K562 (cell line): ENCODE results near the gene SAMD14. TPM values are rescaled to one million over a fixed set of nuclear protein-coding genes. Genes with fewer than 3 reads are reported as not detected.

Source experiments
- ATAC-seq: fragments of 200-7000 bp; cut with Tn5 transposase; 3 replicates; pipeline ENCODE4 v1.9.1; 2020; ENCODE audit warnings: moderate library complexity
- BruUV-seq: library from RNA; stranded (reverse); fragments of 400-500 nt; replicated peaks from 2 replicates; lab custom pipeline; 2021; lab: Mats Ljungman, UMichigan
- CTCF ChIA-PET: fragments of 300-600 bp; formaldehyde crosslinking; extraction: SDS; loops from one replicate; lab custom pipeline; 2021; ENCODE audit warnings: low intra/inter-chr PET ratio; lab: Yijun Ruan, JAX
- POLR2A ChIA-PET: fragments of 300-600, 350-650 bp; sonication (Branson Sonifier 250); formaldehyde crosslinking; extraction: SDS; loops from one replicate; lab custom pipeline; 2021; ENCODE audit warnings: antibody characterized with exemption, inconsistent platforms; lab: Yijun Ruan, JAX
- DNase-seq, 4 experiments: peaks; one replicate each; pipeline versions ENCODE4 v3.0.0 to v3.0.0-alpha.2; 2011 to 2018; ENCODE audit warnings: low spot score in 3 of 4, mixed read lengths in 3 of 4; ENCODE audit errors: extremely low read depth in 1 of 4
- FAIRE-seq: peaks from 2 replicates; lab custom pipeline; 2011; peaks lifted over from hg19 to GRCh38; lab: Jason Lieb, UNC
- H2AFZ ChIP-seq: 2 replicates; pipeline ENCODE4 v1.6.0; 2011; ENCODE audit warnings: low read depth, low read length, control low read depth, inconsistent platforms
- H3K27ac ChIP-seq: fragments of 200-600 bp; 3 replicates; pipeline ENCODE4 v1.8.0; 2011; ENCODE audit warnings: low read depth, mild to moderate bottlenecking, control low read depth, inconsistent platforms, low read length, moderate library complexity, mixed read lengths; ENCODE audit errors: extremely low read depth
- H3K27me3 ChIP-seq, 2 experiments: fragments of 300-600 bp in 1 of 2; 2 replicates in 1 of 2; 3 replicates in 1 of 2; pipeline versions ENCODE4 v1.6.0 to v1.8.0; 2011; ENCODE audit warnings: inconsistent platforms in 2 of 2, low read length in 2 of 2, mild to moderate bottlenecking in 1 of 2, mixed read lengths in 1 of 2, moderate library complexity in 1 of 2; ENCODE audit not compliant: control insufficient read depth in 2 of 2, insufficient read depth in 2 of 2
- H3K36me3 ChIP-seq: fragments of 300-600 bp; 3 replicates; pipeline ENCODE4 v1.8.0; 2011; ENCODE audit warnings: mild to moderate bottlenecking, low read length, inconsistent platforms; ENCODE audit not compliant: control insufficient read depth, insufficient read depth
- H3K4me1 ChIP-seq, 2 experiments: fragments of 200-600 bp in 1 of 2; replicated peaks in 1 of 2; 2 replicates in 1 of 2; 3 replicates in 1 of 2; pipeline versions ENCODE4 v1.5.1 to v1.8.0; 2011; ENCODE audit warnings: inconsistent platforms in 2 of 2, low read length in 2 of 2, mild to moderate bottlenecking in 1 of 2, mixed read lengths in 1 of 2, moderate library complexity in 1 of 2; ENCODE audit not compliant: control insufficient read depth in 2 of 2, insufficient read depth in 2 of 2
- H3K4me2 ChIP-seq: 2 replicates; pipeline ENCODE4 v1.6.1; 2011; ENCODE audit warnings: low read length, control low read depth, inconsistent platforms, mixed read lengths; ENCODE audit not compliant: insufficient read depth
- H3K4me3 ChIP-seq: fragments of 200-600 bp; sonication (generic), shearing (Covaris generic); 2 replicates; pipeline ENCODE4 v1.5.1; 2016; ENCODE audit warnings: control low read depth, inconsistent platforms
- H3K79me2 ChIP-seq: fragments of 200-600 bp; 3 replicates; pipeline ENCODE4 v1.8.0; 2011; ENCODE audit warnings: low read length, inconsistent platforms; ENCODE audit not compliant: control insufficient read depth, insufficient read depth
- H3K9ac ChIP-seq, 2 experiments: 2 replicates each; pipeline versions ENCODE4 v1.6.0 to v1.6.1; 2011; ENCODE audit warnings: low read depth in 2 of 2, low read length in 2 of 2, control low read depth in 1 of 2, inconsistent platforms in 1 of 2, mild to moderate bottlenecking in 1 of 2, mixed read lengths in 1 of 2; ENCODE audit not compliant: insufficient read depth in 1 of 2
- H3K9me1 ChIP-seq: one replicate; pipeline ENCODE4 v1.6.0; 2011; ENCODE audit warnings: inconsistent platforms, mild to moderate bottlenecking, low read length, moderate library complexity; ENCODE audit not compliant: control insufficient read depth, insufficient read depth
- H3K9me3 ChIP-seq: replicated peaks from 2 replicates; pipeline ENCODE4 v1.5.1; 2011; ENCODE audit warnings: low read depth, low read length, inconsistent platforms; ENCODE audit not compliant: control insufficient read depth, insufficient read depth
- H4K20me1 ChIP-seq: replicated peaks from 2 replicates; pipeline ENCODE4 v1.6.1; 2011; ENCODE audit warnings: low read length, inconsistent platforms, mixed read lengths; ENCODE audit not compliant: control insufficient read depth, insufficient read depth
- ETS2 ChIP-seq: IDR thresholded peaks from 2 replicates; pipeline ENCODE4 v1.6.1; 2016; ENCODE audit warnings: borderline replicate concordance, missing genetic modification characterization, mild to moderate bottlenecking, moderate library complexity, missing compliant biosample characterization; ENCODE audit not compliant: poor library complexity, severe bottlenecking
- GATAD2A ChIP-seq: fragments of 450-650 bp; IDR thresholded peaks from 2 replicates; pipeline ENCODE4 v1.6.1; 2017
- ZNF512 ChIP-seq: IDR thresholded peaks from 2 replicates; pipeline ENCODE4 v1.6.1; 2016; ENCODE audit warnings: missing genetic modification characterization, missing compliant biosample characterization
- WGBS: fragments of 100-300 bp; shearing (Covaris generic); methylation state at CpG from one replicate; pipeline ENCODE4 v1.1.6; 2016; ENCODE audit warnings: low coverage, mixed read lengths; ENCODE audit not compliant: insufficient coverage; ENCODE audit errors: missing lambda C conversion rate; 5-methylcytosine and 5-hydroxymethylcytosine counted together
- in situ Hi-C: fragments of 300-500 bp; cut with MboI; formaldehyde crosslinking; loops from 4 replicates; pipeline ENCODE4 v1.15.0; 2018; ENCODE audit warnings: inconsistent platforms, mixed read lengths
- intact Hi-C: fragments of 100-400 bp; cut with micrococcal nuclease; formaldehyde crosslinking; loops from 2 replicates; pipeline ENCODE4 v1.14.2; 2022
- polyA plus RNA-seq, 8 experiments: library from polyadenylated mRNA; depleted of rRNA in 4 of 8; stranded (reverse) in 5 of 8; unstranded in 3 of 8; fragments of >200 nt; fragmentation: Nextera tagmentation in 2 of 8; fragmentation: Illumina TruSeq in 1 of 8; extraction: Ambion mirVana in 2 of 8; extraction: Trizol in 1 of 8; gene quantifications; 2 replicates each; pipeline versions ENCODE4 v1.2.1 to v1.2.3, GENCODE V29; 2011 to 2014; ENCODE audit warnings: inconsistent platforms in 1 of 8, missing spikeins in 1 of 8
- total RNA-seq, 7 experiments: library from RNA; depleted of rRNA in 6 of 7; stranded (reverse); fragments of >200 nt in 6 of 7; fragmentation: Illumina TruSeq in 2 of 7; extraction: Trizol in 2 of 7; gene quantifications; 2 replicates each; pipeline versions ENCODE4 v1.2.1 to v1.2.3, GENCODE V29; 2011 to 2021; ENCODE audit warnings: low replicate concordance in 1 of 7

Gene SAMD14
- total and polyA plus RNA-seq, 9 of the 15 experiments (the other 6 are each of a cell fraction or from before 2014, with no cell fraction given): 0.04 to 0.07 TPM; not detected in 7

GRCh38 chr17:50162466-50163254 lies 32.7 kb upstream of the SAMD14 start:
- no peak for ATAC-seq
- Histone ChIP-seq H3K4me1 (peaks cover 10 to 25% of the 10 kb centered on the region in 2 experiments; a peak in 3 of 5 replicates), H4K20me1 (no peaks in the 10 kb centered on the region; the same call in 1 of the 2 replicates), H3K4me3 (no peak overlapping the region), H3K79me2 (no peaks in the 10 kb centered on the region), H3K27ac (no peak overlapping the region), H3K27me3 (no peaks in the 10 kb centered on the region), H3K9me3 (no peaks in the 10 kb centered on the region), H3K9me1 (no peaks in the 10 kb centered on the region), H3K4me2 (no peak overlapping the region), H2AFZ (no peak overlapping the region; the same call in 1 of the 2 replicates), H3K9ac (no peak overlapping the region), H3K36me3 (no peaks in the 10 kb centered on the region)
- no peak for DNase-seq
- ChIA-PET POLR2A (no interaction called here), CTCF (no interaction called here)
- in situ Hi-C loops: no loop called here
- TF ChIP-seq ZNF512 (tag) (peak; percentile 77), GATAD2A (no peak), ETS2 (tag) (no peak)
- FAIRE-seq: peak; percentile 26
- intact Hi-C loops: no loop called here
- WGBS: 30% methylated on average over 8 of the region's 8 CpGs
- no TSS peak for BruUV-seq
